Measurements from ENCODE around the gene IP6K1.

DNA sequence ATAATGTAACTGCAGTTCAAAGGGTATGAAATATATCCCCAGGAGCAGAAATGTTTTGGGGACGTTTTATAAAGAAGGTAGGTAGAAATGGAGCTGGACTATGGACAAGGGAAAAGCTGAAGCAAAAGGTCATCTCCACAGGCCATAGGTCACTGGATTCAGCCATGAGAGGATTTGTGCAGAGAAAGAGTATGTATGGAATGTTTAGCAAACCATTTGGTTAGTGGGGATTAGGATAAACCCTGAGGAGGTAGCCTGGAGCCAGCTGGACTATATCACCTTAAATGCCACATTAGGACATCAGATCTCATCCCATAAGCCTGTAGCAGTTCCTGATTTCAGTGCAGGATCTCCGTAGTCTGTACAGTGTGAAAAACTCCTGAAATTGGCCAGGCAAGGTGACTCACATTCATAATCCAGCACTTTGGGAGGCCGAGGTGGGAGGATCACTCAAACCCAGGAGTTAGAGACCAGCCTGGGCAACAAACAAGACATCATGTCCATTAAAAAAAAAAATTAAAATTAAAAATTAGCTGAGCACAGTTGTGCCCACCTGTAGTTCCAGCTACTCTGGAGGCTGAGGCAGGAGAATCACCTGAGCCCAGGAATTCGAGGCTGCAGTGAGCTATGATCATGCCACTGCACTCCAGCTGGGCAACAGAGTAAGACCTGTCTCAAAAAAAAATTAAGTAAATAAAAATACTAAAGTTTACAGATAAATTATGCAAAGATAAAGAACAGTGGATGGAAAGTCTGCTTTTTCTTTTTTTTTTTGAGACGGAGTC lies 4.7 kb downstream of the IP6K1 start:
- TF ChIP-seq GLIS3 (CRISPR knock-in tag; IDR thresholded peaks at IDR 0.05) (no peak), ZFP30 (CRISPR knock-in tag; IDR thresholded peaks at IDR 0.05) (no peak), CSDC2 (CRISPR knock-in tag; IDR thresholded peaks at IDR 0.05) (no peak), ZNF8 (CRISPR knock-in tag; IDR thresholded peaks at IDR 0.05) (no peak), ESRRG (CRISPR knock-in tag; IDR thresholded peaks at IDR 0.05) (no peak), ZC3H10 (CRISPR knock-in tag; IDR thresholded peaks at IDR 0.05) (no peak)
- TF ChIP-seq, protein P1, sequence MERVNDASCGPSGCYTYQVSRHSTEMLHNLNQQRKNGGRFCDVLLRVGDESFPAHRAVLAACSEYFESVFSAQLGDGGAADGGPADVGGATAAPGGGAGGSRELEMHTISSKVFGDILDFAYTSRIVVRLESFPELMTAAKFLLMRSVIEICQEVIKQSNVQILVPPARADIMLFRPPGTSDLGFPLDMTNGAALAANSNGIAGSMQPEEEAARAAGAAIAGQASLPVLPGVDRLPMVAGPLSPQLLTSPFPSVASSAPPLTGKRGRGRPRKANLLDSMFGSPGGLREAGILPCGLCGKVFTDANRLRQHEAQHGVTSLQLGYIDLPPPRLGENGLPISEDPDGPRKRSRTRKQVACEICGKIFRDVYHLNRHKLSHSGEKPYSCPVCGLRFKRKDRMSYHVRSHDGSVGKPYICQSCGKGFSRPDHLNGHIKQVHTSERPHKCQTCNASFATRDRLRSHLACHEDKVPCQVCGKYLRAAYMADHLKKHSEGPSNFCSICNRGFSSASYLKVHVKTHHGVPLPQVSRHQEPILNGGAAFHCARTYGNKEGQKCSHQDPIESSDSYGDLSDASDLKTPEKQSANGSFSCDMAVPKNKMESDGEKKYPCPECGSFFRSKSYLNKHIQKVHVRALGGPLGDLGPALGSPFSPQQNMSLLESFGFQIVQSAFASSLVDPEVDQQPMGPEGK (CRISPR knock-in tag; IDR thresholded peaks at IDR 0.05; ENCODE audit: borderline replicate concordance) = no peak

All from SK-N-SH treated with all-trans-retinoic acid at 6 μM for 48 hours (cell line).